Cerebellar cortex (tissue), 1 donor: Measurements from ENCODE around the gene OXLD1.

Experiments
- DNase-seq: peaks from one replicate; pipeline ENCODE4 v3.0.0-alpha.2; 2015; ENCODE audit warnings: low spot score

Gene OXLD1

DNA sequence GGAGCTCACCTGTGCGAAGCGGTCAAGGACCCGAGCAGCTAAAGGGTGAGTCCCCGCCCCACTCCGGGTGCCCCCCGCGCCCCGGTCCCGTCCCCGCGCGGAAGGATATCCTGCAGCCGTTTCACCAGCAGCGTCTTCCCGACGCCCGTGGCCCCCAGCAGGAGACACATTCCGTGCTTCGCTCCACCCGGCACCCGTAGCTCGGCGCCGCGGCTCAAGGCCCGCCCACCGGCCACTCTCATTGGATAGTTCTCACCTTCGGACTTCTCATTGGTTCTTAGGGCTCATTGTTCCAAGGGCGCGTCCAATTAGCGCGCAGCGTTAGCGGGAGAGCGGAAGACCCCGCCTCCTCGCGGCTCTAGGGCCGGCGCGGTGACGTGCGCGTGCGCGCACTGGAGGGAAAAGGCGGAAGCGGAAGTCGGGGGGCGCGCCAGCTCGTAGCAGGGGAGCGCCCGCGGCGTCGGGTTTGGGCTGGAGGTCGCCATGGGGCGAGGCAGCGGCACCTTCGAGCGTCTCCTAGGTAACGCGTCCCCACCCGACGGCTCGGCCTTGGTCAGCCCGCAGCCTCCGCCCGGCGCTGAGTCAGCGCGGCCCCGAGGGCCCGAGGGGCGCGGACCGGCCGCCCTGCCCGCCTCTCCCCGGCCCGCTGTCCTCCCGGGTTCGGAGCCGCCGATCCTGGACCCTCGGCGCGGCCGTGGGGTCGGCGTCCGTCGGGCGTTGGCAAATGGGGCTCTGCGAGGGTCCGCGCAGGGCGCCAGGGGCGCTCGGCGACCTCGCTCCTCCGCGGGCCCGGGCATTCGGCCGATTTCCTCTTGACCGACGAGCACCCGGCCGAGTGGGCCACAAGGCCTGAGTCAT is 17.4 kb upstream of the OXLD1 start, which contains the start of the genes ARL16 and HGS:
Gene ARL16 (minus strand): TSS at position 214 of the 858 bp plus-strand sequence. CDS start 44 bp downstream, at position 170.
Gene HGS (plus strand): TSS at position 428 of the 858 bp plus-strand sequence. CDS start 56 bp downstream, at position 484.
- DNase-seq: peak; percentile 99

DNA sequence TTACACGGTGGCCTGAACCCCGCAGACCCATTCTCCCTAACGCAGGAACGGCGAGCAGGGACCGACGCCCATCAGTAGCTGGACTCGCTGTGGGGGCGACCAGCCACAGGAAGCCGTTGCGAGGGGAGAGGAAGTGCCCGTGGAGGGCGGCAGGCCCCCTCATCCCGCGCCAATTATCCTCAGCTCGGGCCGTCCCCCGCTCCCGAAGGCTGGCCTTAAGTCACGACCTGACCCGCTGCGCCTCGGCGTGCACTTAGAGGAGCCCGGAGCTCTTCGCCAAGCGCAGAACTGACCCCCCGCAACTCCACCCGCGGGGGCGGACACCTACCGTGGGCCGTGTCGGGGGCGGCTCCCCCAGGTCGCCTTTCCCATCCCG is 16.8 kb upstream of the OXLD1 start:
- no peak for DNase-seq

DNA sequence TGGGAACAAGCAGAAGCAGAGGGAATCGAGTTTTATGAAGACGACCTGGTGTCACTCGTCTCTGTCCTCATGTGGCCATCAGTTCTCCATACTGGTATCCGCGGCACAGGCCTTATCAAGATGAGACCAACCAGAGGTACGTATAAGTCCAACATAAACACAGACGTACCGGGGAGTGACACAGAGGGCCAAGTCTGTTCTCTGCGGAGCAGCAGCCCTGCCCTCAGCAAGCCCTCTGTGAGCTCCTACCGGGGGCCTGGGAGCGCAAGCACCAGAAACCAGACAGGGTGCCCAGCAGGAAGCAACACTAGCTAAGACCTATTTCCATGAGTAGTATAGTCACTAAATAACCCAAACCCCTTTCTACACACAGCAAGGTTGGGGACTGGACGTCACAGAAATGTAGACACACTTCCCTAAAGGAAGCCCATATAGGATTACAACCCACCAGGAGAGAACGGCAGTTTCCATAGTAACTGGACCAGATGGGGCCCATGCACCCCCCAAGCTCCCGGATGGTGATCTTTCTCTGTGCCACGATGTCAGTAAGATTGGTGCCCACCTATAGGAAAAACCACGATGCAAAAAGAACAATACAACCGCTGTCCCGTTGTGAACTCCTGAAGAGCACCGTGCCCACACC is 16.3 kb upstream of the OXLD1 start:
- no peak for DNase-seq

DNA sequence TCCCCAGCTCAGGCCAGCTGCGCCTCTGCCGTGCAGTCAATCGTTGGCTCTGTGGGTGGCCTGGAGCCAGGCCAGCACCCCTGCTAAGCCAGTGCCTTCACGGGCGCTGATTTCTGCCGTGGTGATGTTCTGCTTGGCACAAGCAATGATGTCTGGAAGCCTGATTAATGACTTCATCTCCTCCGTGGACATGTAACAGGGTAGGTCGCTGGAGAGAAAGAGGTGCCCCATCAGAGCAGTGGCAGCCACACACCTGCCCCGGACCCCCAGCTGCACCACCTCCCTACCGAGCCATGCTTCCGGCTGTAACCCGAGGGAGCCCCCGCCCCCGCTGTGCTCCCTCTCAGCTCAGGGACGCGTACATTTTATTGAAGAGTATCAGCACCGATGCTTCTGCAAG is 15.3 kb upstream of the OXLD1 start:
- DNase-seq: no peak

DNA sequence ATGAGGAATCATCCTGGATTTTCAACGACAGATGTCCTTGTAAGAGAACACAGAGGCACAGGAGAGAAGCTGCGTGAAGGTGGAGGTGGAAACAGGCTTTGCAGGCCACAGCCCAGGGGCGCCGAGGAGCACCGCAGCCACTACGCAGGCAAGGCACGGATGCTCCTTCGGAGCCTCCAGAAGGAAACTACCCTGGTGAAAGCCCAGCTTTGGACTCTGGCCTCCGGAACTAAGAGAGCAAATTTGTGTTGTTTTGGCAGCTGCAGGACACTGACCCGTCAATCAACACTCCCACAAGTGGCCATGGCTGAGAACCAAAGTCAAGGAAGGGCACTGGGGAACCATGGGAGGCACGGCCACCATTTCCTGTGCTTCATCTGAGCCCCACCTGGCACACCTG is 13.7 kb upstream of the OXLD1 start:
- no peak for DNase-seq

DNA sequence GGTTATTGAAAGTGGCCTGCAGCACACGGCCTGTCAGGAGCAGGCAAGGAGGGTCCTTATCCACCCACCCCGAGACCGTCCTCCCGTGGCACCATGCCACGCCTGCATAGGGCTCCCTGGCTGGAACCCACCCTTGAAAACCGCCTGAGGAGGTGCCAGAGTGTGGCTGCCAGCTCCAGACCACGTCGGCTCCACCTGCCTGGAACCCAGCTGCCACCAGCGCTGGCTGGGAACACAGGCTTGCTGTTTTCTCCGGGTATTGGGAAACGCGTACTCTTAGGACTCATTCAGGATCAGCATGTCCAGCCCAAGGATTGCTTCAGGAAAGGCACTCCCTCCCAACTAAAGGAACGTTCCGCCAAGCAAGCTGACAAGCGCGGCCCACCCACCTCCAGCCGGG is 10.5 kb upstream of the OXLD1 start:
- peak; percentile 21 for DNase-seq

DNA sequence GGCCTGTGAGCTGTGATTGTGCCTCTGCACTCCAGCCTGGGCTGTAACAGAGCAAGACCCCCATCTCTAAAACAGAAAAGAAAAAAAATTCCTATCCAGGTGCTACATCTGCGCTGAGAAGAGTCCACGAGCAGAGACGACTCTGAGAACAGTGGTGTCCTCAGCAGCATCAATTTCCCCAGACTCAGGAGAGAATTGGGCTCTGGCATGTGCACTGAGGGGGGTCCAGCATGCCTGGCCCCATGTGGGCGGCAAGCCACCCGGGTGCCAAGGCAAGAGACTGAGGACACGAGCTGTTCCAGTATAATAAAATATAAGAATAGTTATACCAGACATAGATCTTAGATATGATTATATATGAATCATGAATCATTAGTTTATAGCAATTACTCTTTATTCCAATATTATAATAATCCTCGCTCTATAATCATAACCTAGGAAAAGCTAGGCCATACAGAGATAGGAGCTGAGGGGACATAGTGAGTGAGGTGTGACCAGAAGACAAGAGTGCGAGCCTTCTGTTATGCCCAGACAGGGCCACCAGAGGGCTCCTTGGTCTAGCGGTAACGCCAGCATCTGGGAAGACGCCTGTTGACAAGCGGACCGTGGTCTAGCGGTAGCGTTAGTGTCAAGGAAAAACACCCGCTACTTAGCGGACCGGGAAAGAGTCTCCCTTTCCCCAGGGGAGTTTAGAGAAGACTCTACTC is 9.3 kb upstream of the OXLD1 start:
- peak; percentile 66 for DNase-seq

DNA sequence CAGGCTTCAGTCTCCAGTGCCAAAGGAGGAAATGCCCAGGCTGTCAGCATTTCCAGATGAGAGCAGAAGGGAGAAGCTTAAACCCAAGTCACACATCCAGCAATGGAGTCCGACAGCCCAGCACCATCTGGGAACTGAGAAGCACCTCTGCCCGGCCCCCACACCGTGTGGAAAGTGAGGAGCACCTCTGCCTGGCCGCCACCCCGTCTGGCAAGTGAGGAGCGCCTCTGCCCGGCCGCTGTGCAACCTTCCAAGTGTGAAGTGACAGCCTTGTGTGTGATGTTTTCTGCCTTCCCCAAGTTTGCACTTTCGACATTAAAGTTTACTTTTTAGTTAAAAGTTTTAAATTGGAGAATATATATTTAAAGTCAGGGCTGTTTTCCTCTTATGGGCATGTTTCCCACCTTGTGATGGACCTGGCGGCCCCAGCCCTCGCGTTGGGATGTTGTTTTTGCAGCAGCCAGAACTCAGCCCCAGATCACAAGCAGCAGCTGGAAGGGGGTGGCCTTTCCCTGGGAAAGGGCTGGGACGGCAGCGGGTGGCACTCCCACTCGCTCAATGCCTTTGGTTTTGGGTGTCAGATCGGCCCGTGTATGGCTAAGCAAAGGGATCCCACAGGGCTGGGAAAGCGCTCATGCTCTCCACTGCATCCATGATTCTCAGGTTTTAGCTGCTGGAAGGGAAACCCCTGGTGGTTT is 7.3 kb upstream of the OXLD1 start:
- no peak for DNase-seq

DNA sequence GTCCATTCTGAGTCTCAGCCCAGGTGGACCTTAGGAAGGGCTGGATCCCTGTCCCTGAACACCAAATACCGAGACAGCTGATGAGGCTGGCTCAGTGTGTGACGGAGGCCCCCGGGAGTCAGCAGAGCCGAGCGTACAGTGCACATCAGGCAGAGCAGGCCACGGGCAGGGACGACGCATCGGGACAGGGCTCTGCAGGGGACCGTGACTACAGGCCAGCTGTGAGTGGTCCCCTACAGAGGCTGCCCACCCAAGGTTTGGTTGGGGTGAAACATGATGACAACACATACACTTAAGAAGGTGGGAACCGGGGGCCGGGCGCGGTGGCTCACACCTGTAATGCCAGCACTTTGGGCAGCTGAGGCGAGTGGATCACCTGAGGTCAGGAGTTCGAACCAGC is 6.5 kb upstream of the OXLD1 start:
- DNase-seq: no peak

DNA sequence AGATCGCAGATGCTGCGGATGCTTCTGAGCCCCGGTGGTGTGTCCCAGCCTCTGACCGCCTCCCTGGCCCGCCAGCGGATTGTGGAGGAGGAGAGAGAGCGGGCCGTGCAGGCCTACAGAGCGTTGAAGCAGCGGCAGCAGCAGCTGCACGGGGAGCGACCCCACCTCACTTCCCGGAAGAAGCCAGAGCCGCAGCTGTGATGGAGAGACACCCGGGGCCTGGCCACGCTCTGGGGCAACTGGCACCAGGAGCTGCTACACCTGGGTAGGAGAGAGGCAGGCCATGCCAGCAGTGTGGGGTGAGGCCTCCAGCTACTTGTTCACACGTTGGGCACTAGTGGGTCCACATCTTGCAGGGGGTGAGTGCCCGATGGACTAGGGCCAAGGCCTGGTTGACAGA is 6.1 kb upstream of the OXLD1 start:
- no peak for DNase-seq

DNA sequence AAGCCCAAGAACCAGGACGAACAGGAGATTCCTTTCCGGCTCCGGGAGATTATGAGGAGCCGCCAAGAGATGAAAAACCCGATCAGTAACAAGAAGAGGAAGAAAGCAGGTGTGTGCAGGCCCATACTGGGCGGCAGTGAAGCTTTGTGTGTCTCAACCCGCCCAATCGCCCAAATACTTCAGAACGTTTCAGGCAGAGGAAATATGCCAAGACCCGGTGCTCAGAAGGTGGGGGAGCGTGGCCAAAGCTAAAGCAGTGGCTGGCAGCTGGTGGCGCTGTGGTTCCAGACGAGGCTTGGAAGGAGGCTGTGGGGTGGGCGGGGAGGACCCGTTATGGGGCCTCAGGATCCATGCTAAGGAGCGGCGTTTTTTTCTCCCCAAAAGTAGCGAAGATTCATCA is 1.3 kb upstream of the OXLD1 start:
- no peak for DNase-seq

DNA sequence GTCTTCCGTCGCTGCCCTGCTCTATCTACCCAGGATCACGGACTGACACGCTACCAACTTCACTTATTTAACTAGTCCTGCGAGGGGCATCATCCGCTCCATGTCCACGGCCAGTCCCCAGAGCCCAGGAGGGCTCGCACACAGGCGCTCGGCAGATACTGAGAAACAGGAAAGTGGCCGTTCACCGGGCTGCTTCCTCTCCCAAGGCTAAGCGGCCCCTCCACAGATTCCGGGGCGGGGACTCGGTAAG is 388 bp downstream of the OXLD1 start:
- peak; percentile 53 for DNase-seq

DNA sequence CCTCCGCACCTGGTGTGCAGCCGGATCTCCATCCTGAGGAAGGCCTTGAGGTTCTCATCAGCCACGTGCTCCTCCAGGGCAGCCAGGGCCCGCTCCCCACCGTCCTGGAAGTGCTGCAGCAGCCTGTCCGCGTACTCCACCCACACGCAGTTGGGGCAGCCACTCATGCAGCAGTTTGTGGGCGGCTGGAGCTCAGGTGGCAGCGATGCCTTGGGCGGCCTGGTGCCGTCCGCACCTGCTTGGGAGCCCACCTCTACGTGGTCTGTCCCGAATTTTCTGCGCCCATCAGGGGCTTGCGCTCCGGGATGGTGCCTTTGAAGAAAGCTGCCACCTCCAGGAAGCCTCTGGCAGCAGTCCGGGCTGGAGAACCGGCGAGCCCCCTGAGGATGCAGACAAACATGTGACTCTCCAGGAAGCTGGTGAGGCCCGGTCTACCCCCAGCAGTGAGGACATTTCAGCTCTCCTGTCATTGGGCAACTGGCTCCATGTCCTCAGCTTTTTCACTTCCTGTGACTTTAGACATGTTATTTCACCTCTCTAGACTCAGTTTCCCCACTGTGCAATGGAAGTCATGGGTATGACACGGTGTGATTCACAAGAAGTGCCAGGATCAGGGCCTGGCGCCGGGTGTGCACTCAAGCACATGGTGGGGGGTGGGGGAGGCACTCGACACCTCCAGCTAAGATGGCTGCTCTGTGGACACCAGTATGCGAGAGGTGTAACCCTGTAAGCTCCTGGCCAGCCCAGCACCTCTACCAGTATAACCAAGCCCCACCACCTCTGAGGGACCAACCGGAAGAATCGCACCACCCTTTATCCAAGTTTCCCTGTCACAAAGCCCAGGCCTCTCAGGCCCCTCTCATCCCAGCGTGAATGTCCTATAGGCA is 957 bp downstream of the OXLD1 start:
- no peak for DNase-seq

DNA sequence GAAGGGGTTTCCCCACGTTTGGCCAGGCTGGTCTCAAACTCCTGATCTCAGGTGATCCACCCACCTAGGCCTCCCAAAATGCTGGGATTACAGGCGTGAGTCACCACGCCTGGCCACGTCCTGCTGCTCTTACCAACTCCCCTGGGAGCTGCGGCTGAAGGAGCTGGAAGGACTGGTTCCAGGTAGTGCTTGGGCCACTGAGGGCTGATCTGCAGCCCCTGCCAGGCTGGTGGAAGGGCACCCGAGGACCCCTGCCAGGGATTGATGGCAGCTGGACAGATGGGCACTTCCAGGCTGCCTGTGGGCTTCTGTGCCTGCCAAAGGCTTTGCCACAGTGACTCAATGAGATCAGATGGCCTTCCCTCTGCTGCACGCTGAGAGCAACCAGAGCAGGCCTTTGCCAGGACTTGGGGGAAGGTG is 2.3 kb downstream of the OXLD1 start:
- DNase-seq: no peak

DNA sequence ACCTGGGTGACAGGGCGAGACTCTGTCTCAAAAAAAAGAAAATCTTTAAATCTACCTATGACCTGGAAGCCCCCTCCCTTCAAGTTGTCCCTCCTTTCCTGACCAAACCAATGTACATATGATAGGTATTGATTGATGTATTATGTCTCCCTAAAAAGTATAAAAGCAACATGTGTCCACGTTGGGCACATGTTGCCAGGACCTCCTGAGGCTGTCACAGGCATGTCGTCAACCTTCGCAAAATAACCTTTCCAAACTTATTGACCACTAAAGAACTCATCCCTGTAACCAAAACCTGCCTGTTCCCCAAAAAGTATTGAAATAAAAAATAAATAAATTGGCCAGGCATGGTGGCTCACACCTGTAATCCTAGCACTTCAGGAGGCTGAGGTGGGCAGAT is 4.4 kb downstream of the OXLD1 start:
- DNase-seq: no peak

DNA sequence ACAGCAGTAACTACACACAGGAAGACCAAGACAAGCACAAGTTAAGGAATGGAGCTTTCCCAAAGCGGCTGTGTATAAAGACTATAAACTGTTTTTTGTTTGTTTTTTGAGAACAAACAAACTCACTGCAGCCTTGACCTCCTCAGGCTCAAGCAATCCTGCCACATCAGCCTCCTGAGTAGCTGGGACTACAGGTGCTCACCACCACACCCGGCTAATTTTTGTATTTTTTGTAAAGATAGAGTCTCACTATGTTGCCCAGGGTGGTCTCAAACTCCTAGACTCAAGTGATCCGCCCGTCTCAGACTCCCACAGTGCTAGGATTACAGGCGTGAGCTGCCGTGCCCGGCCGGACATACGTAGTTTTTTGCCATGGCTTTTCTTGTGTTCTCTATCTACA is 6.0 kb downstream of the OXLD1 start:
- DNase-seq: no peak

DNA sequence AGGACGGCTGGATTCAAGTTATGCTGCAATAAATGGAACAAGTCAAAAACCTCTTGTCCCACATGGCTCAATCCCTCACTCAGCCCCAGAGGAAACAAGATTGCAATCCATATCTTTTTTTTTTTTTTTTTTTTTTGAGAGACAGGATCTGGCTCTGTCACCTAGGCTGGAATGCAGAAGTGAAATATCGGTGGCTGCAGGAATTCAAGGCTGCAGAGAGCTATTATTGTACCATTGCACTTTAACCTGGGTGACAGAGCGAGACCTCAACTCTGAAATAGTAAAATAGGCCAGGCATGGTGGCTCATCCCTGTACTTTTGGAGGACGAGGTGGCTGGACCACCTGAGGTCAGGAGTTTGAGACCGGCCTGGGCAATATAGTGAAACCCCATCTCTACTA is 7.4 kb downstream of the OXLD1 start:
- no peak for DNase-seq

DNA sequence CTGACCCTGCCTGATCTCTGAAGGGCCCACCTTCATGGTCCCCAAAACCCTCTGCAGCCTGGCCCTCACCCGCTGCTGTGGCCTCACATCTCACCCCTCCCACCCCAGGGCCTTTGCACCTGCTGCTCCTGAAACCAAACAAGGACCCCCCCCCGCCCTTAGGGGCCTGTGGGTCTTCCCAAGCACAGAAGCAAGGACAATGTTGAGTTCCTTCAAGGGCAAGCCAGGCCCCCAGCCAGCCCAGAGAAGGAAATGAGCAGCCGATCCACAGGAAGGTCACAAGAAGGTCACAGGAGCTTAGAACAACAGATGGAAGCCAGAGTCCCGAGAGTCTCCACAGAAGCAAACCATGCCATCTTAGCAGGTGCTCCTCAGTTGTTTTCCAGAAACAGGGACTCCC is 9.6 kb downstream of the OXLD1 start:
- DNase-seq: no peak

DNA sequence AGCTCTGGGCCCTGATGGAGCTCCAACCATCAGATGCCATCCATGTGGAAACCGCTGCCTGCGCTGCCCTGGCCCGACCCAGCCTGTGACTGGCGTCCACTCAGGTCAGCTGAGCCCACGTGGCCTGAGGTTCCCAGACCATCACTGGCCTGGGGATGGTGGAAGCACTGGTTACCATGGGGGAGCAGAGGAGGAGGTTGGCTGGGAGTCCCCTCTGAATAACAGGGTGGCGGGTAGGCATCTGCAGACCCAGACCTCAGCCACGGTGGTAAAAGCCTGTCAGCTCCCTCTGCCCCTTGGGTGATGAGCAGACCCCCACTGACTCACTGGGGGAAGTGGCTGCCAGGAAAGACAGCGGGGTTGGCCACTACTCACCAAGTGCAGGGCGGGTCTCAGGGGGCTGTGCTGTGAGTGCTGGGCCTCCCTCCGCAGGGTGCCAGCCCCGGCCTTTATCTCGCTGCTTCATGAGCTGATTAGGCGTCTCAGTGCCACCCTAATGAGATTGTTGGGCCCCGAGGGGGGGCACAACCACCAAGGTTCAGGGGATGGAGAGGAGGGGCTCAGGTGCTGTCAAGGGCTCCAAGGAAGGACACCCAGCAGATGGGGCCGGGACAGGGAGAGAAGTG is 10.2 kb downstream of the OXLD1 start, which contains the start of gene PDE6G:
Gene PDE6G (minus strand): TSS at position 425 of the 626 bp plus-strand sequence. CDS start 3,237 bp downstream, outside the sequence.
- DNase-seq: no peak

DNA sequence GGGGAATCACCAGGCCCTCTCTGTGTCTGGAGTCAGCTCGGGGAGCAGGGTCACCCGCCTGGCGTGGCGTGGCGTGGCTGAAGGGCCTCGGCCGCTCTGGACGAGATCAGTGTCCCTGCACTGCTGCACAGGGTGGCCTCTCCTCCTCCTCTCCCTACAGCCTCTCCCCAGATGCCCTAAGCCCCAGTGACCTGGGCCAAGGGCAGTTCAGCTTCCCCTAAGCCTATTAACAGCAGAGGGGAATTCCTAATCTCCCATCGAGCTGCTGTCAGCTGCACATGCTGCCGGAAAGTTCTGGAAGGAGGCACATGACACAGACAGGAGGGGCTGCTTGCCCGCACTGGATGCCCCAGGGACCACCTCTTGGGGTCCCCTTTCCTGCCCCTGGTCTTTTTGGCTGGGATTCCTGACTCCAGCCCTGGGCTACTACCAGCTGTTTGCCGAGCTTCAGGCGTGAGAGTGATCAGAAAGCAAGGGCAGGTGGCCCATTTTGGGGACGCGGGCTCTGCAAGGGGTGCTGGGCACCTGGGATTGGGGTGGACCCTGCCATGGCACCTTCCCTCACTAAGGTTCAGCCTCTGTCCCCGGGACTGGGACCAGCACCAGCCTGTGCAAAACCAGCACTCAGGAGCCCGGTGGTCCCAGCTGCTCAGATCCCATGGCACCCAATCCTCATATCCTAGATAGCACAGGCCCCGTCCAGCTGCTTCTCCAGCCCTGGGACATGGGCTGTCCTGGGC is 10.9 kb downstream of the OXLD1 start:
- DNase-seq: no peak
